K562 (cell line): ENCODE results near the gene SLC4A2.

ENCODE experiments used
- GABPA ChIP-seq: fragments of 200-800 bp; sonication (Bioruptor generic); conservative IDR thresholded peaks from 2 replicates; pipeline ENCODE4 v1.6.1; 2016; ENCODE audit warnings: low read depth, missing genetic modification characterization, missing compliant biosample characterization
- MTA3 ChIP-seq: fragments of 450-650 bp; formaldehyde crosslinking; IDR thresholded peaks from 2 replicates; pipeline ENCODE4 v1.6.1; 2017; ENCODE audit warnings: mild to moderate bottlenecking, borderline replicate concordance
- NRF1 ChIP-seq, 2 experiments: fragments of 450-650 bp; IDR thresholded peaks in 1 of 2; conservative IDR thresholded peaks in 1 of 2; 2 replicates each; pipeline ENCODE4 v1.6.1; 2014; ENCODE audit warnings: mild to moderate bottlenecking in 2 of 2

DNA sequence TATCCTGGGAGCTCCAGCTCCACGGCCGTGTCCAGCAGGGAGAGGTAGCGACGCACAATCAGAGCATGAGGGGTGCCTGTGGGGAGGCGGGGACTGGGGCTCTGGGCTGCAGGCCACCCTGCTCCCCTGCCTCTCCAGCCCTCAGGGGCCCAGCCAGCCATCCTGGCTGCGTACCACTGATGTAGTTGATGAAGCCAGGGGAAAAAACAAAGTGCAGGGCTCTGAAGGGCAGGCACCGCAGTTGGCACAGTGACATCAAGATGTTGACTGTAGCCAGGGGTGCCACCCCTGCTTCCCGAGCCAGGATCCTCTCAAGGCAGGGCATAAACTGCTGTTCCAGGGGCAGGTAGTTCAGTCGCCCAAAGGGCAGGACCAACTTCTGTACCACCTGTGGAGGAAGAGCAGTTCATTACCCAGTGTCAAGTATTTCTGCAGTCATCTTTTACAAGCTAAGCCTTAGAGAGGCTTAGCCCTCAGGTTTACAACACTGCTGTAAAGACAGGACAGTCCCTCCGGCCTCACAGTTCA lies 18.4 kb downstream of the SLC4A2 start:
- TF ChIP-seq GABPA (tag) (no peak), NRF1 (conservative IDR thresholded peaks at IDR 0.05 in 1 of 2, IDR thresholded peaks at IDR 0.05 in 1 of 2) (no peak), MTA3 (no peak)
